NOMO-1 (cell line): ENCODE measurements around the gene NKPD1.
"Not testable (repeated sequence)": the region's sequence is repeated elsewhere in the genome, so short reads cannot be mapped to it uniquely, and the experiment has no call there.

Source experiments
- DNase-seq, 2 experiments: peaks; one replicate each; lab custom pipeline; 2025; ENCODE audit not compliant: unreplicated experiment in 2 of 2; lab: John Stamatoyannopoulos, UW

The NKPD1 gene

DNA sequence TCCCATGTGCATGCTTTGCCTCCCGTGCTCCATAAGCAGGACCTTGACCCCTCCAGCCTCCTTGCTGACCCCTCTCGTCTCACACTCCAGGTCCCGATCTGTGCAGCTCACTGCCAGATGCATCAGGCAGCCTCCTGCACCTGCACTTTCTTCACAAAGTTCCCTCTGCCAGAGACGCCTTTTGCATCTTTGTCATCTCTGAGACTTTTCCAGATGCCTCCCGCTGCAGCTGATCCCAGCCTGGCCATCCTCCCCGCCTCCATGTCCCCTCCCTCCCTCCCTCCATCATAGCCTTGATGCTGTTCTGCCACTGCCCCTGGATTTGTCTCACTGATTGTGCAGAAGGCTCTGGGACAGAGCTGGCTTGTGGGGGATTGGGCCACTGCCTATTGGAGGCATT lies 38.0 kb downstream of the NKPD1 start:
- no peak for DNase-seq

DNA sequence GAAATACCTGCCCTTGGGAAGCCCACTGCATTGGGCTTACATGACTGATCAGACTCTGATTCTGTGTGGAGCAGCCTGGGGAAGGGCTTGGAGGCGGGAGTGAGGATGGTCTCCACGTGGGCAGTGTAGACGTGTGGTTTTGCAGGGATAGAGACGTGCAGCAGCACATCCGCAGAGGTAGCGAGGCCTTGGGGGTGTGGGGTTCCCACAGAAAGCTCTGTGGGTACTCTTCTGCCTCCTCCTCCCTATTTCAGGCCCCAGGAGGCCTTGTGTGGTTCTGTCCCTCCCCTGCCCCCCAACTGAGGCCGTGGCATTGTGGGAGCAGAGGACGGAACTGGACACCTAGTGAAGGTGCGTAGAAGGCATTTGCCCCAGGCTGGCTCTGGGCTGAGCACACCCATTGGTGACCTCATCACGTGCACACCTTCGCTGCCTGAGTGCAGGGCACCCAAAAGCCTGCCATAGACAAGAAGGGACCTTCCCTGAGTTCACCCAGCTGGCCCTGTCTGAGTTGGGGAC lies 38.9 kb downstream of the NKPD1 start:
- DNase-seq = no peak

DNA sequence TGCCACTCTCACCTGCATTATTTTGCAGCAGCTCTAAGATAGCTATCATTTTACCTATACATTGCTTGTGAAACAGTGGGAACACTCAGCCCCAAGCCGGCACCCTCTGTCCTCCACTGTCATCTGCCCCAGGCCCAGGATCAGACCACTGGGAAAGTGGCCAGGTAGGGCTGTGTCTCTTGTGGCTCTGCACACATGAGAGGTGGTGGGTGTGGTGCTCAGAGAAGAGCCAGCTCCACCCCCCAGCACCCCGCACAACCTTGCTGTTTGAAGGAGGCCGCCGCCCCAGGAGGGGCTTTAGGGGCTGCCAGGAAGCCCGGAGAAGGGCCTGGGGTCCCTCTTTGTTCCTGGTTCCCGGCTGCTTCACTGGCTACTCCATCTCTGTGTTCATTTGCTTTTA lies 41.2 kb downstream of the NKPD1 start:
- no peak for DNase-seq

DNA sequence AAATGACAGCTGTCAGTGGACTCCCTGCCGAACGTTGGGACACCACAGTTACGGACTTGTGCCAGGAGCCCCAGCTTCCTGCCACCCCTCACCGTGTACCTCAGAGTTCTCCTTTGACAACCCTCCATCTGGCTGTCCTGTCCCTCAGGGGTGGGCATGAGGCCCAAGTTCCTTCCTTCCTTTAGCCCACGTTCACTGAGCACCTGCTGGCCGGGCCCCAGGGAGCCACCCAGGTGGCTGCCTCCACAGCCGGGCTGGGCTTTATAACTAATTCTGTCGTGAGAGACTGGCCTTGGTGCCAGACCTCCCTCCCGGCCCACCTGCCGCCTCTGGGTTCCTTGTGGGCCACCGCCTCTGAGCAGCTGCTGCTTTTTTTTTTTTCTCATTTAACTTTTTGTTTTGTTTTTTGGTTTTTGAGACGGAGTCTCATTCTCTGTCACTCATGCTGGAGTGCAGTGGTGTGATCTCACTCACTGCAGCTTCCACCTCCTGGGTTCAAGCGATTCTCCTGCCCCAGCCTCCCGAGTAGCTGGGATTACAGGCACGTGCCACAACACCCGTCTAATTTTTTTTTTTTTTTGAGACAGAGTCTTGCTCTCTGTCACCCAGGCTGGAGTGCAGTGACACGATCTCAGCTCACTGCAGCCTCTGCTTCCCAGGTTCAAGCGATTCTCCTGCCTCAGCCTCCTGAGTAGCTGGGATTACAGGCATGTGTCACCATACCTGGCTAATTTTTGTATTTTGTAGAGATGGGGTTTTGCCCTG lies 42.0 kb downstream of the NKPD1 start:
- DNase-seq = not testable (repeated sequence)

DNA sequence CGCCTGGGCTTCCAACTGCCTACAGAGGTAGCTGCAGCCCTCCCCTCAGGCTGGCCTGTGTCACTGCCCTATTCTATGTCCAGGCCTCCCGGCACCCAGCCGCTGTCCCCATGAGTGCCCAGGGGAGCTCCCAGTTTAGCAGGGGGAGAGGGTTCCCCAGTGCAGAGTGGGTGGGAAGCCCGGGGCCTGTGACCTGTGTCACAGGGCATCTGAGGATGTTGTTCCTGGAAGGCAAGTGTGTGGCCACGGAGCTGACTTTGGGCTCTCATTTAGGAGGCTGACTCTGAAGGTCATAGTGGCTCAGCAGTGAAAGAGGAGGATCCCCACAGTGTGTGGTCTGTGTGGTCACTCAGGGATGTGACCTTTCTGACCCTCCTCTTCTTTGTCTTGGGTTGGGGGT lies 42.7 kb downstream of the NKPD1 start:
- DNase-seq = no peak

DNA sequence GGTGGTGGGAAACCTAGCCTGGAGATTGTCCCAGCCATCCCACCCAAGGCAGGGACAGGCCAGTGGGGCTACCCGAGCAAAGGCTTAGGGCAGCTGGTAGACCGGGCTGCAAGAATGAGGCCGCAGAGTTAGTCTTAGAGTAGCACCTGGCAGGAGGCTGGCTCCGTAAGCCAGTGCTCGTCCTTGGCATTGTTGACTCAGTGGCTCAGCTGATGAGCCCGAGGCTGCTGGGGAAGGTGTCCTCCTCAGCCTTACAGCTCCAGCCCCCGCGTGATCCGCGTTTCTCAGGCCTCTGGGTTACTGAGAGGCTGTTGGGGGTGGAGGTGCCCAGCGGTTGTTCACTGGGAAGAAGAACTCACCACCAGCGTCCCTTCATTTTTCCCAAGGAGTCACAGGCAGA lies 43.1 kb downstream of the NKPD1 start:
- no peak for DNase-seq

DNA sequence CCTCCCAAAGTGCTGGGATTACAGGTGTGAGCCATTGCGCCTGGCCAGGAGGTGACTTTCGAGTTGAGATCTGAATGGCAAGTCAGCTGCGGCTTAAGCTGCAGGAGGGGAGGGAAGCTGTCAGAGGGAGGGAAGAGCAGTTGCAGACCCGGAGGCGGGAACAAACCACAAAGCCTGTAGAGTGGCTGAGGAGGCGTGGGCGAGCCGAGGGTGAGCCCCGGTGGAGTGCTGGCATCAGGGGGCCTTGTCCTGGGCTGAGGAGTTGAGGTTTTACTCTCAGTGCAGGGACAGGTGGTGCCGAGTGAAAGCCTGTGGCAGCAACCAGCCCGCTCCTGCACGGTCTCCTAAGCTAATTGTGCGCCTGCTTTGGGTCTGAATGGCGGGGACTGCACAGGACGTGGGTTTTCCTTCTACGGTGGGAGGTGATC lies 43.6 kb downstream of the NKPD1 start:
- DNase-seq = no peak

DNA sequence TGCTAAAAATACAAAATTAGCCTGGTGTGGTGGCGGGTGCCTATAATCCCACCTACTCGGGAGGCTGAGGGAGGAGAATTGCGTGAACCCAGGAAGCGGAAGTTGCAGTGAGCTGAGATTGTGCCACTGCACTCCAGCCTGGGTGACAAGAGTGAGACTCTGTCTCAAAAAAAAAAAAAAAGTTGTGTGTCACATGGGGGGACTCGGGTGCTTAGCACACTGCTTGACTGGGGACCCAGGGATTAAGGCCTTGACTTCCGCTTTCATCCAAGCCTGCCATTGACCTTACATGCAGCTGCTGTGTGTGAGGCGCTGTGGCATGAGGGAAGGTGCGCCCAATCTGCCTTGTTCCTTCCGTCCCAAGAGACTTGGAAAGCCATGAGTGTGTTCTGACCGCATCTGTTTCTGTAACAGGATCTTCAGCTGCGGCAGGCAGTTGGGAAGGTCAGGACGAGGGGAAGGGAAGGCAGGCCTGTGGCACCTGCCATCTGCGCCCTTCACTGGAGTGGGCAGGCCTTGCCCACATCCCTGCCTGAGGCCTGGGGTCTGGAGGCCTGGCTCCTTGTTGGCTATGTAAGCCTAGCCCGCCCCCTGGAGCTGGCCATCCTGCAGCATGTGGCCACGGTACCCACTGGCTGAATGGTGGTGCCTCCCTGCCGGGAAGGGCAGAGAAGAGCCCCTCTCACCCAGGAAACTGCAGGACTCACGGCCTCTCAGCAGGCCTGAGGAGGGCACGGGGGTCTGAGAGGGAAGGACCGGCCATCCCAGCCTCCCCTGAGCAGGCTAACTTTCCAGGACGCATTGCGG lies 44.8 kb downstream of the NKPD1 start:
- no peak for DNase-seq

DNA sequence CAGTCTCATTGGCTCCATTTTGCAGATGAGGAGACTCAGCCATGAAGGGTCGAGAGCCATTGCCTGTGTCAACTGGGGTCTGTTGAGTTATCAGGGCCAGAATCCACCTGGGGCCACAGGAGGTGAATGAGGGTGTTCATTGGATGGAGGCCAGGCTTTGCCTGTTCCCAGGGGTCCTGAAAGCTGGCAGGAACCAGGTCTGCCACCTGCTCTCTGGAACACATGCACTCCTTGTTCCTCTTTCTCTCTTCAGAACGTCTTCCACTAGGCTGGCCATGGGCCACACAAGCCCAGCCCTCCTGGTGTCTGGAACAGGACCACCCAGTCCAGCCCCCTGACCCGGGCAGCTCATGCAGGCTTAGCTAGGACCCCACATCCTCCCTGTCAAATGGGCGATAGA lies 46.7 kb downstream of the NKPD1 start:
- DNase-seq = no peak

DNA sequence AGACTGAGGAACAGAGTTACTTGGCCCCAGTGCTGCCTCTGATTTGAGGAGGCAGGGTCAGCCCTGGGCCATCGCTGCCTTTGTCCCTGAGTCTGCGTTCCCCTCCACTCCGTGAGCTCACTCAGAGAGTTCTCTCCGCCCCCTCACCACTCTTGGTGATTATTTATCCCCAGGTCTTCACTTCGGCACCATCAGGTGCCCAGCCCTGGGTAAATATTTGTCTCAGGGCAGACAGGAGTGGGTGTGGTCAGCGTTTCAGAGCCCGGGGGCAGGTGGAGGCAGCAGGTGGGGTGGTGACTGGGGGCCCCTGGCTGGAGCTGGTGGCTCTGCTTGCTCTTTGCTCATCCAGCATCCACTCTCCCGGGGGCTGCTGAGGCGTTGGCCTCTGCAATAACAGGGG lies 47.2 kb downstream of the NKPD1 start:
- DNase-seq = no peak

DNA sequence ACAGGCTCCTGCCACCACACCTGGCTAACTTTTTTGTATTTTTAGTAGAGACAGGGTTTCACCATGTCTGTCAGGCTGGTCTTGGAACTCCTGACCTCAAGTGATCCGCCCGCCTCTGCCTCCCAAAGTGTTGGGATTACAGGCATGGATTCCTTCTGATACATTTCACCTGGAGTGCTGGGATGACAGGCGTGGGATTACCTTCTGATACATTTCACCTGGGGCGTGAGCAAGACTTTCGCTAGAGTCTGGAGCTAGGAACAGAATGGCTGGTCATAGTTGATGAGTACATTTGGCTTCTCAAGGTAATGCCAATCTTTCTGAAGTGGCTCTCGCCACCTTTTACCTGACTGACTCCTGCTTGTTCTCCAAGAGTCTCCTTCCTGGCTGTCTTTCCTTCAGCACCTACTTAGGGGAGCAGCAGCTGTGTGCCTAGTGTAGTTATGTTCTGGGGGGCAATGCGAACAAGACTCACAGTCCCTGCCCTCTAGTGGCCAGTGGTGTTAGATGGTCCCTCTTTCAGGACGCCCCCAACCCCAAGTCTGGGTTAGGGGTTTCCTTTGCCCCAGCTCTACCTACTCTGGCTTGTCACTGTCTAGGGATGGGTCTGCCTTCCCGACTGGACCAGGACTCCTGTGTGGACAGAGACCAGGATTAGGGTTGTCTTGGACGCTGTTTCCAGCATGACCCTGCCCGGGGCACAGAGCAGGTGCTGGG lies 48.5 kb downstream of the NKPD1 start:
- no peak for DNase-seq
